Neural cell (in vitro differentiated cells): ENCODE results near the gene APEX1. TPM values are rescaled to one million over a fixed set of nuclear protein-coding genes. Genes with fewer than 3 reads are reported as not detected.

Source experiments
- H2AFZ ChIP-seq: fragments of 200-600, 300-800 bp; sonication (generic), shearing (Covaris generic); 2 replicates; pipeline ENCODE4 v1.6.0; 2014; ENCODE audit warnings: low read depth, mild to moderate bottlenecking, antibody characterized with exemption, low read length, moderate library complexity
- H3F3A ChIP-seq: fragments of 200-600 bp; shearing (Covaris generic); 2 replicates; pipeline ENCODE4 v1.6.1; 2016; ENCODE audit warnings: mild to moderate bottlenecking, moderate library complexity, mixed read lengths, antibody characterized with exemption, low read length; ENCODE audit not compliant: insufficient read depth, poor library complexity, severe bottlenecking
- H3K27ac ChIP-seq: fragments of 200-600, 300-800 bp; sonication (generic), shearing (Covaris generic); 2 replicates; pipeline ENCODE4 v1.5.1; 2014; ENCODE audit warnings: mild to moderate bottlenecking, low read length, moderate library complexity
- H3K27me3 ChIP-seq: fragments of 300-800, 200-600 bp; sonication (generic), shearing (Covaris generic); 2 replicates; pipeline ENCODE4 v1.6.0; 2014; ENCODE audit warnings: mild to moderate bottlenecking, low read depth, low read length, moderate library complexity; ENCODE audit not compliant: insufficient read depth
- H3K36me3 ChIP-seq: fragments of 300-800, 200-600 bp; sonication (generic), shearing (Covaris generic); 2 replicates; pipeline ENCODE4 v1.5.1; 2014; ENCODE audit warnings: mild to moderate bottlenecking, antibody characterized with exemption, low read length, moderate library complexity; ENCODE audit not compliant: insufficient read depth
- H3K4me2 ChIP-seq: fragments of 300-800, 200-600 bp; sonication (generic), shearing (Covaris generic); 2 replicates; pipeline ENCODE4 v1.6.0; 2014; ENCODE audit warnings: mild to moderate bottlenecking, low read length
- H3K4me3 ChIP-seq: fragments of 300-800, 200-600 bp; sonication (generic), shearing (Covaris generic); 2 replicates; pipeline ENCODE4 v1.5.1; 2014; ENCODE audit warnings: mild to moderate bottlenecking, low read length, moderate library complexity
- H3K79me2 ChIP-seq: fragments of 200-600 bp; shearing (Covaris generic); replicated peaks from 2 replicates; pipeline ENCODE4 v1.6.0; 2014; ENCODE audit warnings: mild to moderate bottlenecking, low read length, moderate library complexity; ENCODE audit not compliant: insufficient read depth
- H3K9ac ChIP-seq: fragments of 300-800, 200-600 bp; sonication (generic), shearing (Covaris generic); 2 replicates; pipeline ENCODE4 v1.6.1; 2016; ENCODE audit warnings: mild to moderate bottlenecking, low read length, mixed read lengths
- H3K9me2 ChIP-seq: fragments of 200-600 bp; shearing (Covaris generic); 2 replicates; pipeline ENCODE4 v1.6.1; 2016; ENCODE audit warnings: mild to moderate bottlenecking, low read length, mixed read lengths; ENCODE audit not compliant: insufficient read depth
- H3K9me3 ChIP-seq: fragments of 200-600, 300-800 bp; sonication (generic), shearing (Covaris generic); 2 replicates; pipeline ENCODE4 v1.6.1; 2016; ENCODE audit warnings: mild to moderate bottlenecking, mixed run types, low read length, moderate library complexity, mixed read lengths
- H4K20me1 ChIP-seq: fragments of 200-600 bp; shearing (Covaris generic); 2 replicates; pipeline ENCODE4 v1.6.1; 2016; ENCODE audit warnings: mild to moderate bottlenecking, mixed run types; ENCODE audit not compliant: insufficient read depth
- CTCF ChIP-seq: fragments of 450-650 bp; IDR thresholded peaks from 2 replicates; pipeline ENCODE4 v1.5.1; 2014; ENCODE audit warnings: antibody characterized with exemption, mild to moderate bottlenecking, moderate library complexity; ENCODE audit not compliant: poor library complexity, severe bottlenecking
- EP300 ChIP-seq: fragments of 450-650 bp; conservative IDR thresholded peaks from 2 replicates; pipeline ENCODE4 v1.6.1; 2014; ENCODE audit warnings: antibody characterized with exemption, mild to moderate bottlenecking, moderate library complexity; ENCODE audit not compliant: poor library complexity, severe bottlenecking
- EZH2 ChIP-seq: fragments of 200-600, 300-800 bp; shearing (Covaris generic), sonication (generic); IDR thresholded peaks from 2 replicates; pipeline ENCODE4 v1.6.1; 2014; ENCODE audit warnings: antibody characterized with exemption, low read length, borderline replicate concordance, mild to moderate bottlenecking; ENCODE audit not compliant: insufficient read depth, poor library complexity, severe bottlenecking
- MXI1 ChIP-seq: fragments of 450-650 bp; conservative IDR thresholded peaks from 2 replicates; pipeline ENCODE4 v1.6.1; 2014; ENCODE audit warnings: antibody characterized with exemption, mild to moderate bottlenecking; ENCODE audit not compliant: poor library complexity, severe bottlenecking
- POLR2AphosphoS5 ChIP-seq: IDR thresholded peaks from 2 replicates; pipeline ENCODE4 v1.6.1; 2012
- RAD21 ChIP-seq: fragments of 450-650 bp; conservative IDR thresholded peaks from 2 replicates; pipeline ENCODE4 v1.6.1; 2014; ENCODE audit warnings: antibody characterized with exemption, mild to moderate bottlenecking, moderate library complexity
- REST ChIP-seq: IDR thresholded peaks from 2 replicates; pipeline ENCODE4 v1.6.1; 2012; ENCODE audit warnings: borderline replicate concordance
- SMC3 ChIP-seq: fragments of 450-650 bp; conservative IDR thresholded peaks from 2 replicates; pipeline ENCODE4 v1.6.1; 2014; ENCODE audit warnings: antibody characterized with exemption, mild to moderate bottlenecking, moderate library complexity; ENCODE audit not compliant: poor library complexity
- TAF1 ChIP-seq: IDR thresholded peaks from 2 replicates; pipeline ENCODE4 v1.6.1; 2012; ENCODE audit warnings: low read depth
- polyA plus RNA-seq: library from polyadenylated mRNA; depleted of rRNA; stranded (reverse); fragments of >200 nt; gene quantifications from 2 replicates; pipeline ENCODE4 v1.2.3, GENCODE V29; 2014

Gene APEX1
- polyA plus RNA-seq, 1 donor from 2014 or later = 44.5 TPM

DNA sequence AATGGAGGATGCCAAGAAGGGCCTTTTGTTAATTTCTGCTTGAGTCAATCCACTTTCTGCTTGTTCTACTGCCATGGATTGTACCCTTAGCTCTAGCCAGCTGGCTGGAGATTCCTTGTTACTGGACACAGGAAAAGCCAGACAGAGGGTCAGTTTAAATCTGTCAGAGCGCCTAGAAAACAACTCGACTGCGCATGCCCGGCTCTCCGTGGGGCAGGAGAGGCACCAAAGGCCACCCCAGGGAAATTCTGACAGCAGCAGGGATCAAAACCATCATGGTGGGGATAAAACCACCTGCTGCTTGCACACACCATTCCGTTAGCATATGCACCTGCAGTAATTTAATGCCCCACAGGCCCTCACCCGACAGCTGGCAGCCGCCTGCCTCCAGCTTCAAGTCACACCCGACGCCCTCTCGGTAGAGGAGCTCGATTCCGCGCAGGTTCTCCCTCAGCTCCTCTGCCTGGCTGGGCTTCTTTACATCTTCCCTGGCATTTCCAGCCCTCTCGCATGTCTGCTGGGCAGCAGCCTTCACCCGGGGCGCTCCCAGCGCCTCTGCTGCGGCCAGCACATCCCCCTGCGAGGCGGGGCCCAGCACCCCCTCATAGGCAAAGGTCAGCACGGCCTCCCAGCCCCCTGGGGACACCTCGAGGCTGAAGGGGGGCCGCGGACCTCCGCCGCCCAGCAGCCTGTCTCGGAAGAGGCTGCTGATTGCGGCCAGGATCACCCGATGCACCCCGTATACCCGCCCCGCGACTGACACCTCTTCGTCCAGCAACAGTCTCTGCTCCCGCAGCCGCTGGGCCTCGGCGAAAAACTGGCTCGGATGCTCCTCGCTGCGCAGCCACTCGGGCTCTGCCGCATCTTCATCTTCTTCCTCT is 20.1 kb upstream of the APEX1 start:
- Histone ChIP-seq H3K9me3 (no peaks in the 10 kb centered on the region), H3K27me3 (no peaks in the 10 kb centered on the region), H3K9me2 (no peaks in the 10 kb centered on the region), H3K4me3 (no peak overlapping the region), H3K27ac (no peak overlapping the region), H3F3A (no peaks in the 10 kb centered on the region), H3K36me3 (no peaks in the 10 kb centered on the region), H4K20me1 (no peaks in the 10 kb centered on the region), H3K9ac (no peak overlapping the region), H3K79me2 (no peaks in the 10 kb centered on the region), H3K4me2 (no peak overlapping the region), H2AFZ (no peak overlapping the region)
- TF ChIP-seq RAD21 (no peak), TAF1 (no peak), MXI1 (no peak), POLR2AphosphoS5 (no peak), CTCF (no peak), REST (no peak), EZH2 (no peak)

- Histone ChIP-seq H3K9me2 (no peaks in the 10 kb centered on the region), H3K79me2 (no peaks in the 10 kb centered on the region), H3K27me3 (no peaks in the 10 kb centered on the region), H3K4me2 (no peak within 1 kb of the TSS), H4K20me1 (no peaks in the 10 kb centered on the region), H2AFZ (no peak within 1 kb of the TSS), H3F3A (no peaks in the 10 kb centered on the region), H3K36me3 (no peaks in the 10 kb centered on the region), H3K4me3 (no peak within 1 kb of the TSS), H3K27ac (no peak within 1 kb of the TSS), H3K9me3 (no peaks in the 10 kb centered on the region), H3K9ac (no peak within 1 kb of the TSS)
- TF ChIP-seq SMC3 (no peak), REST (no peak), RAD21 (no peak), POLR2AphosphoS5 (no peak), CTCF (no peak), TAF1 (no peak), EP300 (no peak), MXI1 (no peak), EZH2 (no peak)
These were observed 19.3 kb upstream of the APEX1 start, which contains the start of gene KLHL33 for GRCh38 chr14:20435582-20436362. Gene KLHL33 (minus strand): TSS chr14:20436166. CDS start chr14:20435811, 355 bp downstream.
